Measurements from ENCODE around the gene FAM241A.
A peak's percentile ranks its signal among the peaks of the same experiment; 100 is the strongest.
"Not testable (repeated sequence)": the region's sequence is repeated elsewhere in the genome, so short reads cannot be mapped to it uniquely, and the experiment has no call there.

The FAM241A gene

GRCh38 chr4:112173593-112174558 is 28.6 kb downstream of the FAM241A start:
- DNase-seq (ENCODE audit: low spot score): no peak

- no peak for DNase-seq (ENCODE audit: low spot score)
Observed at GRCh38 chr4:112175840-112176239, 30.6 kb downstream of the FAM241A start.

- DNase-seq (ENCODE audit: low spot score): no peak
Observed at GRCh38 chr4:112176596-112176995, 31.3 kb downstream of the FAM241A start.

- DNase-seq (ENCODE audit: low spot score): not testable (repeated sequence)
Observed at GRCh38 chr4:112178741-112179140, 33.5 kb downstream of the FAM241A start.

GRCh38 chr4:112181358-112182000 is 36.2 kb downstream of the FAM241A start:
- no peak for DNase-seq (ENCODE audit: low spot score)

GRCh38 chr4:112182604-112183003 is 37.4 kb downstream of the FAM241A start:
- DNase-seq (ENCODE audit: low spot score): no peak

GRCh38 chr4:112183252-112183651 is 38.0 kb downstream of the FAM241A start:
- no peak for DNase-seq (ENCODE audit: low spot score)

GRCh38 chr4:112184438-112184837 is 39.2 kb downstream of the FAM241A start:
- peak; percentile 41 for DNase-seq (ENCODE audit: low spot score)

GRCh38 chr4:112185334-112185733 is 40.1 kb downstream of the FAM241A start:
- no peak for DNase-seq (ENCODE audit: low spot score)

- DNase-seq (ENCODE audit: low spot score): no peak
Observed at GRCh38 chr4:112185740-112186670, 40.8 kb downstream of the FAM241A start.

- no peak for DNase-seq (ENCODE audit: low spot score)
Observed at GRCh38 chr4:112189754-112190153, 44.5 kb downstream of the FAM241A start.

GRCh38 chr4:112190684-112191083 is 45.4 kb downstream of the FAM241A start:
- no peak for DNase-seq (ENCODE audit: low spot score)

- no peak for DNase-seq (ENCODE audit: low spot score)
Observed at GRCh38 chr4:112196461-112196860, 51.2 kb downstream of the FAM241A start.

- no peak for DNase-seq (ENCODE audit: low spot score)
Observed at GRCh38 chr4:112199041-112199440, 53.8 kb downstream of the FAM241A start.

- no peak for DNase-seq (ENCODE audit: low spot score)
Observed at GRCh38 chr4:112201915-112202505, 56.8 kb downstream of the FAM241A start.

- no peak for DNase-seq (ENCODE audit: low spot score)
Observed at GRCh38 chr4:112203593-112203992, 58.3 kb downstream of the FAM241A start.

- DNase-seq (ENCODE audit: low spot score): no peak
Observed at GRCh38 chr4:112206431-112206830, 61.2 kb downstream of the FAM241A start.

GRCh38 chr4:112208137-112209095 is 63.2 kb downstream of the FAM241A start:
- DNase-seq (ENCODE audit: low spot score): not testable (repeated sequence)

- no peak for DNase-seq (ENCODE audit: low spot score)
Observed at GRCh38 chr4:112210777-112211176, 65.5 kb downstream of the FAM241A start.

- DNase-seq (ENCODE audit: low spot score): no peak
Observed at GRCh38 chr4:112213091-112213490, 67.8 kb downstream of the FAM241A start.

GRCh38 chr4:112213856-112214255 is 68.6 kb downstream of the FAM241A start:
- no peak for DNase-seq (ENCODE audit: low spot score)

Data from activated CD4-positive, alpha-beta T cell treated with anti-CD3 and anti-CD28 coated beads, Interleukin-2, Interleukin-4, amounts not matched to agents 100 ng/mL and 50 ng/mL, durations not matched to agents 16 hours and 8 hours (primary cell).